Thyroid gland (tissue), 4 donors: ENCODE measurements around the gene BUD31.

ENCODE experiments used
- CTCF ChIP-seq, 6 experiments: fragments of 200-600 bp in 3 of 6; fragments of 450-650 bp in 3 of 6; sonication (generic) in 3 of 6; IDR thresholded peaks; one replicate each; pipeline ENCODE4 v1.5.1; 2016 to 2019; ENCODE audit warnings: antibody characterized with exemption in 6 of 6, mild to moderate bottlenecking in 2 of 6, inconsistent platforms in 1 of 6, moderate library complexity in 1 of 6
- POLR2A ChIP-seq, 2 donors: fragments of 450-650 bp; IDR thresholded peaks; one replicate each; pipeline ENCODE4 v1.6.1; 2017; ENCODE audit warnings: antibody characterized with exemption in 2 of 2, mild to moderate bottlenecking in 2 of 2, moderate library complexity in 1 of 2

GRCh38 chr7:99433158-99433557, 24.4 kb downstream of the BUD31 start:
- TF ChIP-seq CTCF (IDR thresholded peaks at IDR 0.05) (no peak), POLR2A (IDR thresholded peaks at IDR 0.05) (no peak)
